HEK293 (cell line): ENCODE results near the gene CDC25A.

Source experiments
- ZNF133 ChIP-seq: fragments of 450-650 bp; formaldehyde crosslinking; IDR thresholded peaks from 2 replicates; pipeline ENCODE4 v1.5.1; 2016; ENCODE audit warnings: missing biosample characterization, missing genetic modification characterization
- TF ChIP-seq, protein P1 (sequence below): fragments of 450-650 bp; formaldehyde crosslinking; IDR thresholded peaks from 2 replicates; pipeline ENCODE4 v1.5.1; 2016; ENCODE audit warnings: missing biosample characterization, missing genetic modification characterization

DNA sequence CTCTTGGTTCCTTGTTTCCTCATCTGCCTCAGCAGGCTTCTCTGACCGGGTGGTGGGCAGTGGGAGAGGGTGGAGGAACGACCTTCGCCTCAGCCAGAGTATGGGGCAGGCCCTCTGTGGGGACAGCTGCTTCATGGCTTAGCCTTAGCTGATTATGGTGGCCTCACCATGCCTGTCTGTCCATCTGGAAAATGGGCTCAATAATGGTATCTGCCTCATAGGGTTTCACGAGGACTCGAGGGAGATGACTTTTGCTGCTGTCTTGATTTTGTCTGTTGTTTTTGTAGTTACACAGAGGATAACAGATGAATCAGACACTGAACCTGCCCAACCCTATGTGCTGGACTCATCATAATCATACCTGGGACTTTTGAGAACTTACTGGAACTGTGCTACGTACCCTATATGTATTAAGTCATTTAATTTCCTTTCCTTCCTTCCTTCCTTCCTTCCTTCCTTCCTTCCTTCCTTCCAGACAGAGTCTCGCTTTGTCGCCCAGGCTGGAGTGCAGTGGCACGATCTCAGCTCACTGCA, 46.5 kb downstream of the CDC25A start:
- TF ChIP-seq ZNF133 (tag by site-specific recombination) = no peak
- TF ChIP-seq, protein P1, sequence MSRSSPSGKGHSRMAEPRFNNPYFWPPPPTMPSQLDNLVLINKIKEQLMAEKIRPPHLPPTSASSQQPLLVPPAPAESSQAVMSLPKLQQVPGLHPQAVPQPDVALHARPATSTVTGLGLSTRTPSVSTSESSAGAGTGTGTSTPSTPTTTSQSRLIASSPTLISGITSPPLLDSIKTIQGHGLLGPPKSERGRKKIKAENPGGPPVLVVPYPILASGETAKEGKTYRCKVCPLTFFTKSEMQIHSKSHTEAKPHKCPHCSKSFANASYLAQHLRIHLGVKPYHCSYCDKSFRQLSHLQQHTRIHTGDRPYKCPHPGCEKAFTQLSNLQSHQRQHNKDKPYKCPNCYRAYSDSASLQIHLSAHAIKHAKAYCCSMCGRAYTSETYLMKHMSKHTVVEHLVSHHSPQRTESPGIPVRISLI (tag by site-specific recombination) = no peak
